ENCODE results near the gene ST7.
"Not testable (repeated sequence)": the region's sequence is repeated elsewhere in the genome, so short reads cannot be mapped to it uniquely, and the experiment has no call there.

Gene ST7

DNA sequence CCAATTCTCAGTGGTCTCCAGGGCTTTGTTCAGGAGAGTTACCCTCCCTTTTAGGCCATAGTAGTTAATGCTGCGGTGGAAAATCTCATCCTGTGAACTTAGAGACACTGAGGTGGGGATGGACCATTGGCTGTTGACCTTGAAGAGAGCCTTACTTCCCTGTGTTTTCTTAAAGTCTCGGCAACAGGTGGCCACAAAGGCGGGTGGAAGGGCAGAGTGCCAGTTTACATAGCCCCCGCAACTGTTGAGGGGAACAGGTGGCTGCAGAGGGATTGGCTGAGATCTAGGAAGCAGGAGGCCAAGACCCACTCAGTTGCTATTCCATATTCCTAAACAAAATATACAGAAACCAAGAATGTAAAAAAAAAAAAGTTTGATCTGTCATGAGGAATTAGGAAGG is 160.6 kb downstream of the ST7 start:
- Histone ChIP-seq H3K27me3 (ENCODE audit: control insufficient read depth, insufficient read depth, low read length) (no peaks in the 10 kb centered on the region), H3K27ac (ENCODE audit: low read depth, low read length) (no peak overlapping the region), H3K4me3 (ENCODE audit: low read length) (no peak overlapping the region), H3K36me3 (ENCODE audit: control insufficient read depth, insufficient read depth, low read length) (no peaks in the 10 kb centered on the region), H3K4me1 (ENCODE audit: control insufficient read depth, insufficient read depth, low read length) (peaks cover 5% of the 10 kb centered on the region), H3K9ac (ENCODE audit: low read length) (no peak overlapping the region)

DNA sequence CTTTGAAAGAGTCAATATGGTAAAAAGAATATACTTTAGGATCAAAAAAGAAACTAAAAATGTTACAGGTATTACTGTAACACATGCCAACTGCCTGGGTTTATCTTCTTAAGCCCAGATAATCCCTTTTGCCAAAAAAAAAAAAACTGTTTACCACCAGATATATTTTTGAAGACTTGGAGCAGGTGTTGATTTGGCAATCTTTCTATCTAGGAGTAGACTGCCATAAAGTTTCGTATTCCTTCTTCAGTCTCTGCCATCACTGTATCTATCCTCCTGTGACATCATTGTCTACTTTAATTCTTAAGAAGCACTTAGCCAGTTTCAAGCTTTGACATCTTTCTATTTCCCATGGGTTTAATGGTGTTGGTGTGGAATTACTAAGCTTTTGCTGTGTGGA is 161.0 kb downstream of the ST7 start:
- H3K27me3 ChIP-seq (ENCODE audit: control insufficient read depth, insufficient read depth, low read length), result no peaks in the 10 kb centered on the region
- no peak overlapping the region for H3K9ac ChIP-seq (ENCODE audit: low read length)
- no peaks in the 10 kb centered on the region for H3K36me3 ChIP-seq (ENCODE audit: control insufficient read depth, insufficient read depth, low read length)
- H3K4me1 ChIP-seq (ENCODE audit: control insufficient read depth, insufficient read depth, low read length), result peaks cover 5% of the 10 kb centered on the region
- H3K27ac ChIP-seq (ENCODE audit: low read depth, low read length), result no peak overlapping the region
- no peak overlapping the region for H3K4me3 ChIP-seq (ENCODE audit: low read length)

DNA sequence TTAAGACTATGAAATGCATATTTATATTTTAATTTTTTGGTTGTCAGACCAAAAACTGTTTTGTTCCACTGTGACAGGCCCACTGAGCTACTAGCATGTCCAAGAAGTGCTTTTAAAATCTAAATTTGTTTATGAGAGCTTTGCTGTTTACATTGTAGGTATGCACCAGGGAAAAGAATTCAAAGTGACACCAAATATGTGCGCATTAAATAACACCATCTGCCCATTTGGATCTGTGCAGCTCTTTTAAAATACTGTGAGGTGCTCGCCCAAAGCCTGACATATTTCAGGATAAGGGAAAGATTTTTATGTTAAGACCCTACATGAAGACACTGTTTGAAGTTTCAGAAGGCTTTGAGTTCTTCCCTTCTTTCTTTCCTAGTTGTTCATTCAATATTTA is 162.9 kb downstream of the ST7 start:
- Histone ChIP-seq H3K4me3 (ENCODE audit: low read length) (no peak overlapping the region), H3K36me3 (ENCODE audit: control insufficient read depth, insufficient read depth, low read length) (no peaks in the 10 kb centered on the region)

DNA sequence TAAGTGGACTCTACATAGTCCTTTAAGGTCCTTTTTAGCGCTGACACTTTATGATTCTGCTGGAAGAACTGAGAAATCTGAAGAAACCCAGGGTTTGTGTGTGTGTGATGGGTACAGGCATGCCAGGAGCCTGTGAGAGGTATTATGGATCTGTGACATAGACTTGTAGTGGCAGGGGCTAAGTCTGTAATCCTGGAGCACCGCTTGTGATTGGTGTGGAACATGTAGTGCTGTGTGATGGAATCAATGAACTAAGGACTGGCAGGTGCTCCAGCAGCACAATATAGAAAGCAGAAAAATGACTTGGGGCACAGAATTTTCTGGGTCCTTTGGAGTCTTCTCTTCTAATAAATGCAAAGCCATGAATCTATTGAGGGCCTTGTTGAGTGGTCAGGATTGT is 163.9 kb downstream of the ST7 start:
- no peaks in the 10 kb centered on the region for H3K36me3 ChIP-seq (ENCODE audit: control insufficient read depth, insufficient read depth, low read length)
- no peaks in the 10 kb centered on the region for H3K27me3 ChIP-seq (ENCODE audit: control insufficient read depth, insufficient read depth, low read length)
- H3K9ac ChIP-seq (ENCODE audit: low read length), result no peak overlapping the region
- H3K4me1 ChIP-seq (ENCODE audit: control insufficient read depth, insufficient read depth, low read length), result no peaks in the 10 kb centered on the region
- H3K27ac ChIP-seq (ENCODE audit: low read depth, low read length), result no peak overlapping the region
- H3K4me3 ChIP-seq (ENCODE audit: low read length), result no peak overlapping the region

More for the DNA sequence above, 162.9 kb downstream of the ST7 start:
- Histone ChIP-seq H3K27ac (ENCODE audit: low read depth, low read length) (no peak overlapping the region), H3K27me3 (ENCODE audit: control insufficient read depth, insufficient read depth, low read length) (no peaks in the 10 kb centered on the region), H3K9ac (ENCODE audit: low read length) (no peak overlapping the region), H3K4me1 (ENCODE audit: control insufficient read depth, insufficient read depth, low read length) (no peaks in the 10 kb centered on the region)

DNA sequence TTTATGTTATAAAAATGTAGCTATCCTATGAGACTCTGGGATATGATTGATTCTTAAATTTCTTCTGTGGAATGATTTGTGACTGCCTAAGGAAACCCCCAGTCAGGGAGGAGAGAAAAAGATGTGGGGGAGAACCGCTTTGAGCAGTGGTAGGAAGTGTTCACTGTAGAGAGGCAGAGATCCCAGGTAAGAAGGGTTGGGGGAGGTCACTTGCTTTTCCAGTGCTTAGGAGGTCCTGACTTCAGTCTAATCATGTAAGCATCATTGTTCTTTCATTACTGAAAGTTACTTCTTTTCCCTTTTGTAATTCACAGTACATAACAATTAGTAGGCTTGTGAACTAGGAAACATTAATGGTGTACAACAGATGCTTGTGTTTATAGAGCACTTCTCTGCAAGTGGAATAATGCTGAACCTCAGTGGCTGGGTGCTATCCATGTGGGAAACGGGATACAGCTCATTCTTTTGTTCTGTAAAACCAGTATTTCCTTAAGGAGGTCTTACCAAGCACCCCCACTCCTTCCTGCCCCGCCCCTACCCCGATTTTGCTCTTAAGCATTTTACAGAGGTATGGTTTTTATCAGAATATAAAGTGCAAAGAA is 165.4 kb downstream of the ST7 start:
- no peaks in the 10 kb centered on the region for H3K36me3 ChIP-seq (ENCODE audit: control insufficient read depth, insufficient read depth, low read length)

DNA sequence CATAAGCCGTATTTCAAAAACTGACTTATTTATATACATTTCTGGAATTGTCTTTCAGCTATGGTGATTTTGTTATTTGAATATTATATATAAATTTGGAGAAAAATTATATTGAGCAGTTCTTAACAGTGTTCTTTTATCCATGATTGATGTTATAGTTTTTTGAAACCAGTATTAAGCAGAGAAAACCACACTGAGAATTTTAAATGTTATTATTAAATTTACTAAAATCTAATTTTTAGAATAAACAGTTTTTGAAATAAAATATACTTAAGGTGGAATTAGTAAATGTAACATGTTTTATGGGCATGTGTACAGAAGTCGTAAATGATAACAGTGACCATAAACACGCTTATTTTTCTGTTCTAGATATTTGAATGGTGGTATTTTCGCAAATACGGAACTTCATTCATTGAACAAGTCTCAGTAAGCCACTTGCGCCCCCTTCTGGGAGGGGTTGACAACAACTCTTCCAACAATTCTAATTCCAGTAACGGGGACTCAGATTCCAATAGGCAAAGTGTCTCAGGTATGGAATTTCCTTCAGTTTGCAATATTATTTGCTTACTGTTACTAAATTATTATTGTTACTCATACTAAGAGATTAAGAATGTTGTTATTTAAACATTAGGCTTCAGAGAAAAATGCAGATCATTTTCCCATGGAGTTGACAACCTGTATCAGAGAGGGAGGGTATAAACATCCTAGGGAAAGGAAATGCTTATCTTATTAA is 166.1 kb downstream of the ST7 start:
- no peak overlapping the region for H3K9ac ChIP-seq (ENCODE audit: low read length)
- no peaks in the 10 kb centered on the region for H3K27me3 ChIP-seq (ENCODE audit: control insufficient read depth, insufficient read depth, low read length)
- no peak overlapping the region for H3K4me3 ChIP-seq (ENCODE audit: low read length)
- no peaks in the 10 kb centered on the region for H3K36me3 ChIP-seq (ENCODE audit: control insufficient read depth, insufficient read depth, low read length)
- H3K4me1 ChIP-seq (ENCODE audit: control insufficient read depth, insufficient read depth, low read length), result peaks cover 6% of the 10 kb centered on the region
- H3K27ac ChIP-seq (ENCODE audit: low read depth, low read length), result no peak overlapping the region

More for the DNA sequence above, 165.4 kb downstream of the ST7 start:
- no peak overlapping the region for H3K27ac ChIP-seq (ENCODE audit: low read depth, low read length)
- no peak overlapping the region for H3K9ac ChIP-seq (ENCODE audit: low read length)
- H3K27me3 ChIP-seq (ENCODE audit: control insufficient read depth, insufficient read depth, low read length), result no peaks in the 10 kb centered on the region
- H3K4me3 ChIP-seq (ENCODE audit: low read length), result no peak overlapping the region
- peaks cover 6% of the 10 kb centered on the region for H3K4me1 ChIP-seq (ENCODE audit: control insufficient read depth, insufficient read depth, low read length)

DNA sequence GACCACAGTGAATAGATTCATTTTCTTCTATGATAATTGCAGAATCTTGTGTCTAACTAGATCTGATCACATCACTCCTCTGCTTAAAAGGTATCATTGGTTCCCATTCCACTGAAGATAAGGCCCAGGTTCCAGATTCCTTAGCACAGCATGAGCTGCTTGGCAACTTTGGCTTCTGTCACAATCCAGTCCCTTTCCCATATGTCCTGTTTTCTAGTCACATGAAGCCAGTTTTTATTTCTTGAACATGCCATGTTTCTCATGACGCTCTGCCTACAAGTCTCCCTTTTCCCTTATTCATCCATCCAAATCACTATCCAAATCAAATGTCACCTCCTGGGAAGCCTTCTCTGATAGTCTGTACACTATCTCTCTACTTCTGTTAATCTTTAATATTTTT is 167.0 kb downstream of the ST7 start:
- not testable (repeated sequence) for H3K9ac ChIP-seq (ENCODE audit: low read length); H3K4me3 ChIP-seq (ENCODE audit: low read length); H3K36me3 ChIP-seq (ENCODE audit: control insufficient read depth, insufficient read depth, low read length); H3K27me3 ChIP-seq (ENCODE audit: control insufficient read depth, insufficient read depth, low read length); H3K27ac ChIP-seq (ENCODE audit: low read depth, low read length)
- H3K4me1 ChIP-seq (ENCODE audit: control insufficient read depth, insufficient read depth, low read length), result peaks cover 10% of the 10 kb centered on the region

DNA sequence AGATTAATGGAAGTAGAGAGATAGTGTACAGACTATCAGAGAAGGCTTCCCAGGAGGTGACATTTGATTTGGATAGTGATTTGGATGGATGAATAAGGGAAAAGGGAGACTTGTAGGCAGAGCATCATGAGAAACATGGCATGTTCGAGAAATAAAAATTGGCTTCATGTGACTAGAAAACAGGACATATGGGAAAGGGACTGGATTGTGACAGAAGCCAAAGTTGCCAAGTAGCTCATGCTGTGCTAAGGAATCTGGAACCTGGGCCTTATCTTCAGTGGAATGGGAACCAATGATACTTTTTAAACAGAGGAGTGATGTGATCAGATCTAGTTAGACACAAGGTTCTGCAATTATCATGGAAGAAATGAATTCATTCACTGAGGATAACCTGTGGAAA is 168.7 kb downstream of the ST7 start:
- not testable (repeated sequence) for H3K9ac ChIP-seq (ENCODE audit: low read length); H3K27me3 ChIP-seq (ENCODE audit: control insufficient read depth, insufficient read depth, low read length); H3K36me3 ChIP-seq (ENCODE audit: control insufficient read depth, insufficient read depth, low read length); H3K4me3 ChIP-seq (ENCODE audit: low read length); H3K27ac ChIP-seq (ENCODE audit: low read depth, low read length)
- peaks cover 10% of the 10 kb centered on the region for H3K4me1 ChIP-seq (ENCODE audit: control insufficient read depth, insufficient read depth, low read length)

DNA sequence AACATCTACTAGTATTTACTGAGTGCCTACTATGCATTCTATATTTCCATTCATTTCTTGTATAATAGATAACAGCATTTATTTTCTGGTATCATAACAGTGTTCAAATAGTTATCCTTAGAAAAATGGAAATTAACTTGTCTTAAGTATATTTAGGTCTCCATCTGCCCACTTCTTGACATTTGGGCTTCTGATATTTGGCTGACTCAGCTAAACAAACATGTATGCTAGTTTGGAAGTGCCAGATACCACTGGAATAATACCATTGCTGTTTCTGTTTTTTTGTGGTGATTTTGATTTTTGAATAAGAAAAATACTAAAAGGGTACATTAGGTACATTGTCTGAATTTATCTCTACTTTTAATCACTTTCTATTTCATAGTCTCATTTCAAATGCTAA is 169.2 kb downstream of the ST7 start:
- H3K4me3 ChIP-seq (ENCODE audit: low read length), result no peak overlapping the region
- H3K4me1 ChIP-seq (ENCODE audit: control insufficient read depth, insufficient read depth, low read length), result peaks cover 10% of the 10 kb centered on the region
- no peak overlapping the region for H3K9ac ChIP-seq (ENCODE audit: low read length)
- H3K27ac ChIP-seq (ENCODE audit: low read depth, low read length), result no peak overlapping the region
- H3K27me3 ChIP-seq (ENCODE audit: control insufficient read depth, insufficient read depth, low read length), result no peaks in the 10 kb centered on the region
- no peaks in the 10 kb centered on the region for H3K36me3 ChIP-seq (ENCODE audit: control insufficient read depth, insufficient read depth, low read length)

DNA sequence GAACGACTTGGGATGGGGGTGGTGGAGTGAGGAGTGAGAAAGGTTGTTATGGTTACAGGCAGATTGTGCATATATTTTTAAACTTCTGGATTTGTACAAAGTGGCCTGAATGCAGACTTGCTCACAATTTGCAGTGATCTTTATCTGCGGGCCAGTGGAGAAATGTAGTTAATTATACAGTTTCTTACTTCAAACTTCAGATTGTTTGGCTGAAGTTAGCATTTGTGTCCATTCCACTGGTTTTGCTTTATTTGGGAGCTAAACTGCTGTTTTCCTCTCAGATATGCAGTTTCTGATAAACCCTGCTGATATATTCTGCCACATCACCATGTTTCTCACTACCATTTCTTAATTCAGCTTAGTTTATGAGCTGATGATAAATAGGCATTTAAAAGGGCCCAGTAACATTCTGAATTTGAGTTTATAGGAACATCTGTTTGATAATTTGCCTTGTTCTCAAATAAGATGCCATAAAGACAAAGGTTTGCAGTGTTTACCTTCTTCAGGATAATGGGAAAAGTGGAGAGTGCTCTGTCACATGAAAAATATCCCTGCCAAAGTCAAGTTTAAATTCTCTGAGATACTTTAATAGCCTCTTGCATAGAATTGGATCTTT is 170.1 kb downstream of the ST7 start:
- Histone ChIP-seq H3K4me3 (ENCODE audit: low read length) (no peak overlapping the region), H3K9ac (ENCODE audit: low read length) (no peak overlapping the region), H3K27ac (ENCODE audit: low read depth, low read length) (no peak overlapping the region), H3K27me3 (ENCODE audit: control insufficient read depth, insufficient read depth, low read length) (no peaks in the 10 kb centered on the region), H3K36me3 (ENCODE audit: control insufficient read depth, insufficient read depth, low read length) (no peaks in the 10 kb centered on the region), H3K4me1 (ENCODE audit: control insufficient read depth, insufficient read depth, low read length) (peaks cover 10% of the 10 kb centered on the region)

DNA sequence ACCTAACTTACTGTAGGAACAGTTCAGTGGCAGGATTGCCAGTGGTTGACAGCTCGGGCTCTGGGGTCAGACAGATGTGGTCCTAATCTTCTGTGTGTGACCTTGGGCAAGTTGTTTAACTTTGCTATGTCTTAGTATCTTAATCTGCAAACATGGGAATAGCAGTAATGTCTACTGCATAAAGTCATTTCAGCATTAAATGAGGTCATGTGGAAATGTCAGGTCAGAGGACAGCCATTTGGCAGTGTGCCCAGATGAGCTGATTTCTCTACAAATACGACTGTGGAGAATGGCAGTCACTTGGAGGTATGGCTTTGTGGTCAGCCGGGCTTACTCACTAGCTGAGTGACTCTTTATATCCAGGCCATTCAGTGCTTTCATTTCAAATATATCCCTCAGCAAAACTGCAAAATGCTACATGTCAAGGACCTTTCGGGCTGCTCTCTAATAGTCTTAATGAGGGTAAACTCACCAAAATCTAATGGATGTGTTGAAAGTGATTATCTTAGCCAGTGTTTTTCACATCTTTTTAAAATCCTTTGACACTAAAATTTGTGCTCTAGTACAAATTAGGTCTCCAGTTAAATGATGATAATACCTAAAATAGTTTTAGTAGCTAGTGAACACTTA is 171.4 kb downstream of the ST7 start:
- no peak overlapping the region for H3K27ac ChIP-seq (ENCODE audit: low read depth, low read length)
- H3K4me3 ChIP-seq (ENCODE audit: low read length), result no peak overlapping the region
- peaks cover 10% of the 10 kb centered on the region for H3K4me1 ChIP-seq (ENCODE audit: control insufficient read depth, insufficient read depth, low read length)
- H3K27me3 ChIP-seq (ENCODE audit: control insufficient read depth, insufficient read depth, low read length), result no peaks in the 10 kb centered on the region
- H3K36me3 ChIP-seq (ENCODE audit: control insufficient read depth, insufficient read depth, low read length), result no peaks in the 10 kb centered on the region
- no peak overlapping the region for H3K9ac ChIP-seq (ENCODE audit: low read length)

DNA sequence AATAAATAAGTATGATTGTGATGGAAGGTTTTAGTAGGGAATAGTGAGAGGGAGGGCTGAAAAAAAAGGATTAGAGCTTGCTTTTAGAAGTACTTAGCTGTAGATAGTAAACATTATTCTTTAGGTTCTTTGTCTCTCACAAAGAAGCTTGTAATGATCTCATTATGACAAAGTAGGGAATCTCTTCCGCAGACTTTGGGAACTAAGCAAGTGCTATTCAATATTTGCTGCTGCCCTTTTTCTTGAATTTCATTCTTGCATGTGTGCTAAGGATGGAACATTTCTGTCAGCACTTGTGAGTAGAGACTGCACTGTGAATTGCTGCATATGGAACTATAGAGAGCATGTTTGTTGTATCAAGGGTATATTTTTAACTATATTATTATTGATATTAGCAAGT is 173.4 kb downstream of the ST7 start:
- no peaks in the 10 kb centered on the region for H3K36me3 ChIP-seq (ENCODE audit: control insufficient read depth, insufficient read depth, low read length)
- H3K4me1 ChIP-seq (ENCODE audit: control insufficient read depth, insufficient read depth, low read length), result peaks cover 10% of the 10 kb centered on the region
- no peak overlapping the region for H3K27ac ChIP-seq (ENCODE audit: low read depth, low read length)
- H3K4me3 ChIP-seq (ENCODE audit: low read length), result no peak overlapping the region
- H3K27me3 ChIP-seq (ENCODE audit: control insufficient read depth, insufficient read depth, low read length), result no peaks in the 10 kb centered on the region
- no peak overlapping the region for H3K9ac ChIP-seq (ENCODE audit: low read length)

All from rectal smooth muscle tissue (tissue), 1 donor.